Activated naive CD4-positive, alpha-beta T cell treated with anti-CD3 and anti-CD28 coated beads, Interleukin-2, amount 50 U/mL, for 72 hours (primary cell): Measurements from ENCODE around the gene PLAAT2. TPM values are rescaled to one million over a fixed set of nuclear protein-coding genes. Genes with fewer than 3 reads are reported as not detected.
A peak's percentile ranks its signal among the peaks of the same experiment; 100 is the strongest.
"Not testable (repeated sequence)": the region's sequence is repeated elsewhere in the genome, so short reads cannot be mapped to it uniquely, and the experiment has no call there.

Source experiments
- ATAC-seq, 2 donors: fragments of 150-1000 bp; cut with Tn5 transposase; 2 replicates each; pipeline ENCODE4 v1.10.0; 2021; ENCODE audit warnings: mild to moderate bottlenecking in 2 of 2, moderate library complexity in 2 of 2
- DNase-seq, 2 donors: peaks; one replicate each; pipeline ENCODE4 v3.0.0; 2021 to 2022; ENCODE audit warnings: low spot score in 2 of 2
- H3K27ac Mint-ChIP-seq, 2 donors: one replicate each; pipeline ENCODE4 v1.8.0; 2022; ENCODE audit warnings: mild to moderate bottlenecking in 2 of 2, mixed read lengths in 2 of 2
- H3K36me3 Mint-ChIP-seq, 2 donors: one replicate each; pipeline ENCODE4 v1.8.0; 2022; ENCODE audit warnings: mixed read lengths in 2 of 2
- H3K9me3 Mint-ChIP-seq, 2 donors: one replicate each; pipeline ENCODE4 v1.8.0; 2022; ENCODE audit warnings: mixed read lengths in 2 of 2
- total RNA-seq, 2 donors: library from RNA; stranded (reverse); gene quantifications; one replicate each; pipeline ENCODE4 v1.2.3, GENCODE V29; 2022

The PLAAT2 gene
- not detected for total RNA-seq

DNA sequence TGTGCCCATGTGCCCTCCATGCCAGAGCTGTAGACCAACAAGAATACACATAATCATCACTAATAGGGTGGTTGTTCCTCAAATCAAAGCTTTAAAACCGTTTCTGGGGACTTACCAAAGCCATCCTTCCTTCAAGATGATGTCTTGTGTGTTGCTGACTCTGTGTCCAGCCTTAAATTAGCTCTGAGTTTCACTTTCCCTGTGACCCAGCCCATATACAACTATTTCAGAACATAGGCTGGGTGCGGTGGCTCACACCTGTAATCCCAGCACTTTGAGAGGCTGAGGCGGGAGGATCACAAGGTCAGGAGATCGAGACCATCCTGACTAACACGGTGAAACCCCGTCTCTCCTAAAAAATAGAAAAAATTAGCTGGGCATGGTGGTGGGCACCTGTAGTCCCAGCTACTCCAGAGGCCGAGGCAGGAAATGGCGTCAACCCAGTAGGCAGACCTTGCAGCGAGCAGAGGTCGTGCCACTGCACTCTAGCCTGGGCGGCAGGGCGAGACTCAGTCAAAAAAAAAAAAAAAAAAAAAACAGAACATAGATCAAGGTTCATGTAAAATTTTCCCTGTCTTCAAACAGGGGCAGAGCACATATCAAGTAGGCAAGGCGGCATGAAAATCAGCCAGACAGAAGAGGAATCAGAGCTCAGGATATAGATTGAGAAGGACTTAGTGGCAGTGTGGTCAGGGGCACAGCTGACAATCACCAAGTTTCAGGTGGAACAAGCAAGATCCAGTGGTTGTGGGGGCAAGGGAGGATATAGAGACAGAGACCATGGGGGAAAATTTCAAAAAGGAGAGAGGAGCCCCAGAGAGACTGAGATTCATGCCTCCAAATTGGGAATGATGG, at the start of gene PLAAT2:
PLAAT2 (minus strand) TSS at position 179 of the 855 bp plus-strand sequence; CDS start at position 124, 55 bp downstream.
- no peaks in the 10 kb centered on the region for H3K9me3 Mint-ChIP-seq
- DNase-seq (no peak), ATAC-seq (no peak)
- H3K27ac Mint-ChIP-seq = peak within 1 kb of the TSS in 1 of 2 donors; percentile 44
- no peaks in the 10 kb centered on the region for H3K36me3 Mint-ChIP-seq

DNA sequence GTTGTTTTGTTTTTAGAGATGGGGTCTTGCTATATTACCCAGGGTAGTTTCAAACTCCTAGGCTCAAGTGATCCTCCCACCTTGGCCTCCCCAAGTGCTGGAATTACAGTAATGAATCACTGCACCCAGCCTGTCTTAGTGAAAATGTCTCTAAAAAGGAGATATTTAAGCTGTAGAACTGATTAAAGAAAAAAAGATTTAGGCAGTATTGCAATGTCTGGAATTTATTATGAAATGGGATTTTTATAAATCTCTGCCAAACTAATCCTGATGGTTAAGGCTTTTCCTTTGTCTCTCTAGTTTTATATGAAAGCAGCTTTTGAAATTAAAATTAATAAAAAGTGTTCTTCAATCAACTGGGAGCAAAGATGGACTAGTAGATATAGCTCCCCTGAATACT, 49.0 kb upstream of the PLAAT2 start:
- H3K9me3 Mint-ChIP-seq = no peaks in the 10 kb centered on the region
- H3K36me3 Mint-ChIP-seq = no peaks in the 10 kb centered on the region
- H3K27ac Mint-ChIP-seq = no peak overlapping the region
- DNase-seq (no peak), ATAC-seq (no peak)

DNA sequence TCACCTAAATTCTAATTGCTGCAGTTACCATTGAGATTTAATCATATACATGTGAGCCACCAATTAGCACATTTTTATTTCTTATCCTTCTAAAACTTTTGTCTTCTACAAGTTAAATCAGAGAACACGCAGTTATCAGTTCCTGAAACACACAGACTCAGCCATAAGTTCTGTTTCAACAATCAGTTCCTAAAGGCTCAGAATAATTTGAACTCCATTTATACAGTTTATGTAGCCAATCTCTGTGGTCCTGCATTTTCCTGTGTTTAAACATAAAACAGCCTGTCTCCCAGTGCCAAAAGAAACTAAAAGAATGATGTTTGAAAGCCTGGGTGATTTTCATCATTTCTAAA, 48.2 kb upstream of the PLAAT2 start:
- ATAC-seq (no peak), DNase-seq (no peak)
- H3K27ac Mint-ChIP-seq = no peak overlapping the region
- no peaks in the 10 kb centered on the region for H3K36me3 Mint-ChIP-seq
- no peaks in the 10 kb centered on the region for H3K9me3 Mint-ChIP-seq

DNA sequence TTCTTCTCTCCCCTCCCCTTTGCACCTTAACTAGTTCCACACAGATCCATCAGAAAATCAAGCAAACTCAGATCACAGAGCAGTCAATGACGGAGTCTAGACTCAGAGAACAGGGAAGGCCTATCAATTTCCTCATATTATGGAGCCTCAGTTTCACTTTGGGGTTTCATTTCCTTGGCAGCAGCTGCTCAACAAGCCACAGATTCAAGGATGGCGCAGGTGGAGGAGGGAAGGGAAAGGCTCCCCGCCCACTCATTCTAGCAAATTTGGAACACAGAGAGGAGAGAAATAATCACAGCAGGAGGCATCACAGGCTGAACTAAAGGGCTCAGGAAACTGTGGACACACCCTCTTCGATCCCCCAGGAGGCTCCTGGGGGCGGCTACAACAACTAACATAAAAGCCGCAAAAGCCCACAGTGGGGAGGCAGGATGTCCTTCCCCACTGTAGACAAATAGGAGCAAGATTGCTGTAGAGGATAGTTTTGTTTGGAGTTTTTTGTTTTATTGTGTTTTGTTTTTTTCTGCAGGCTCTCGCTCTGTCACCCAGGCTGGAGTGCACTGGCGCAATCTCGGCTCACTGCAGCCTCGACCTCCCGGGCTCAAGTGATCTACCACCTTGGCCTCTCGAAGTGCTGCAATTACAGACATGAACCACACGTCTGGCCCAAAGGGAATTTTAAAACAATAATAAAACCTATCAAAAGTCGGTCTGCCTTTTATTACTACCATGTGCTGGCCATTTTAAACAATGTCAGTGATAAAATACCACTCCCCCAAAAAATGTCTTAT, 47.6 kb upstream of the PLAAT2 start:
- ATAC-seq = no peak
- no peaks in the 10 kb centered on the region for H3K9me3 Mint-ChIP-seq
- no peak overlapping the region for H3K27ac Mint-ChIP-seq
- no peak for DNase-seq
- H3K36me3 Mint-ChIP-seq = no peaks in the 10 kb centered on the region

DNA sequence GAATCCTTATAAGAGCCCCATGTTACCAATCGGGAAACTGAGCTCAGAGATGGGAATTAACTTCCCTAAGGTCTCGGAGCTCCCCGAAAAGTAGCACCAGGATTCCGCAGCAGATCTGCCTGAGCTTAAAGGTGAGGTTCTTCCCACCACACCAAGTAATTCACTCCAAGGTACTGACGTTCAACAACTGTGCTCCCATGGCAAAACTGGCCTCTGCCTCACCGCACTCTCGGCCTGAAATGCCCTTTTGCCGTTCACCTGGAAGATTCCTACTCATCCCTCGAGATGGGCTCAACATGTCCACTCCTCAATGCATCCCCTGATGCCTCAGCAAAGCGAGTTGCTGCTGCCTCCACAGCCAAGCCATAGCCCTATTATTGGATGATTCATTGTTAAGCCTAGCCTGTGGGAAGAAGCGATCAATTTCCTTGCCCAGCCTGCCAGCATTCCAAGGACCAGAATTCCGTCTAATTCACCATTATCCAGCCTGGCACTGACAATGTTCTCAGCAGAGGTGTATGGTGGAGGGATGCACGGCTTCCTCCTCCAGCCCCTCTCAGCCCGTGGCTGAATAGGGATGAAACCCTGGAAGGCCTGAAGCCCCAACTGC, 46.9 kb upstream of the PLAAT2 start:
- no peaks in the 10 kb centered on the region for H3K36me3 Mint-ChIP-seq
- H3K27ac Mint-ChIP-seq = no peak overlapping the region
- no peaks in the 10 kb centered on the region for H3K9me3 Mint-ChIP-seq
- DNase-seq (no peak), ATAC-seq (no peak)

DNA sequence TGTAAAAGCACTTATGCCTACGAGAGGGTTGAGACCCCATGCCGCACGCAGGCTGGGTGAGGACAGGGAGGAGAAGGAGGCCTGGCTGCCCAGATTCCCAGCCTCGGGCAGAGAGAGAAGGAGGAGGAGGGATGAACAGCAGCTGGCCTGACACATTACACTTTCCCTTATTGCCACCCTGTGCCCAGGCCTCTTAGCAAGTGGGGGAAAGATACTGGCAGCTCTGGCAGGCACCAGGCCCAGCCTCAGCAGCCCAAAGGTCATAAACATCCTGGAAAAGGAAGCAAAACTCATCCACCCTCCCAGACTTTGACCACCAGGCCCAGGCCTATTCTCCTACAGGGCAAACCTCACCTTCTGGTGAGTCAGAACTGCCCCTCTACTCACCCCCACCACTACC, 46.4 kb upstream of the PLAAT2 start:
- DNase-seq (no peak), ATAC-seq (no peak)
- Mint-ChIP-seq H3K27ac (no peak overlapping the region), H3K36me3 (no peaks in the 10 kb centered on the region), H3K9me3 (no peaks in the 10 kb centered on the region)

DNA sequence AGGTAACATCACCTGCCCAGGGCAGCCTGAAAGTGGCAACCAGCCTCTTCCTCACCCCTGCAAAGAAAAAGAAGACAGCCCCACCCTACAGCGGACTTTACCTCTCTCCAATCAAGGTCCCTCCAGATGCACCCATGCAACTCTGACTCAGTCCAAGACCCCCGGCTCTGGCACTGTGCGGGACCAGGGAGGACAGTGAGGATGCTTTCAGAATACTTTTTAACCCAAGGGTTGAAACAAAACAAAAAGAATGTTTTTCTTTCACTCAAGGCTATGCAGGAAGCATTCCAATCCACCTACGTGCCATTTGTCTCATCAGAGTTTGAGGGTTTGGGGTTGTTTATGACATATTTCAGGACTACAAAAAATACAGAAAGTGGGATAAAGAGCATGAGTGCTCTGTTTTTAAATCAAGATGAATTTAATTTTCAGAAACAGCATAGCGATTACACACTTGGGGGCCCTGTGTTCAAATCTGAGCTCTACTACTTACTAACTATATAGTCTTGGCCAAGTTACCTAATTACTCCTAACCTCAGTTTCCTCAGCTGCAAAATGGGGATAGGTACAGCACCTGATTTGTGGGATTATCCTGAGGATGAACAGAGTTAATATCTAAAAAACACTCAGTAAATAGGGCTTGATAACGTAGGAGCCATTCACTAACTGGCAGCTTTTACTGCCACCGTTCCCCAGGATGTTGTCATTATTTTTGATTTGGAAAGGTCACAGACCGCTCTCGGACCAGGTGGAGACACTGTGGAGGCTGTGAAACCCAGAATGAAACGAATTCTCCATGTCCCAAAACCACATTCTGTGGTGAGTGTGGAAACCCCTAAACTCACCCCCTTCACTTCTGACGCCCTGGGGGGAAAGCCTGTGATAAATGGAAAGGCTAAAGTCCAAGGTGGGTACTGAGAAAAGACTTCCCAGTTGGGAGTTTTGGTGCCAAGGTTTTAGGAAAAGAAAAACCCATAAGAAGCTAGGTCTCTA, 45.5 kb upstream of the PLAAT2 start:
- no peaks in the 10 kb centered on the region for H3K36me3 Mint-ChIP-seq
- ATAC-seq (peak in 1 of 2 donors; percentile 30), DNase-seq (no peak)
- H3K9me3 Mint-ChIP-seq = no peaks in the 10 kb centered on the region
- no peak overlapping the region for H3K27ac Mint-ChIP-seq

DNA sequence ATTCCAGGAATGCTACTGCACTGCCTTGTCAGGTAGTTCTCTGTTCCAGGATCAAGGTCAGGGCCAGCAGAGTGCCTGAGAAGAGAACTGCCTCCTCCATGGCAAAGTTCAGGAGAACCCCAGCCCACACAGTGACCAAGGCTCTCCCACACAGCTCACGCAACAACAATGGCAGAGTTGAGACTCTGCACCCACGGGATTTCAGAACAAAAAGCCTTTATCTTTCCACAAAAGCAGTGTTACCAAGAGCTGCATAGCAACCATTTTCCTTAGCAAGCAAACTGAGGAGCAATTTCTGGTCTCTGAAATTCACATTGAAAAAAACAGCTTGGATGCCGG, 40.0 kb upstream of the PLAAT2 start:
- DNase-seq = no peak
- no peak overlapping the region for H3K27ac Mint-ChIP-seq
- no peaks in the 10 kb centered on the region for H3K9me3 Mint-ChIP-seq
- no peak for ATAC-seq
- H3K36me3 Mint-ChIP-seq = no peaks in the 10 kb centered on the region

DNA sequence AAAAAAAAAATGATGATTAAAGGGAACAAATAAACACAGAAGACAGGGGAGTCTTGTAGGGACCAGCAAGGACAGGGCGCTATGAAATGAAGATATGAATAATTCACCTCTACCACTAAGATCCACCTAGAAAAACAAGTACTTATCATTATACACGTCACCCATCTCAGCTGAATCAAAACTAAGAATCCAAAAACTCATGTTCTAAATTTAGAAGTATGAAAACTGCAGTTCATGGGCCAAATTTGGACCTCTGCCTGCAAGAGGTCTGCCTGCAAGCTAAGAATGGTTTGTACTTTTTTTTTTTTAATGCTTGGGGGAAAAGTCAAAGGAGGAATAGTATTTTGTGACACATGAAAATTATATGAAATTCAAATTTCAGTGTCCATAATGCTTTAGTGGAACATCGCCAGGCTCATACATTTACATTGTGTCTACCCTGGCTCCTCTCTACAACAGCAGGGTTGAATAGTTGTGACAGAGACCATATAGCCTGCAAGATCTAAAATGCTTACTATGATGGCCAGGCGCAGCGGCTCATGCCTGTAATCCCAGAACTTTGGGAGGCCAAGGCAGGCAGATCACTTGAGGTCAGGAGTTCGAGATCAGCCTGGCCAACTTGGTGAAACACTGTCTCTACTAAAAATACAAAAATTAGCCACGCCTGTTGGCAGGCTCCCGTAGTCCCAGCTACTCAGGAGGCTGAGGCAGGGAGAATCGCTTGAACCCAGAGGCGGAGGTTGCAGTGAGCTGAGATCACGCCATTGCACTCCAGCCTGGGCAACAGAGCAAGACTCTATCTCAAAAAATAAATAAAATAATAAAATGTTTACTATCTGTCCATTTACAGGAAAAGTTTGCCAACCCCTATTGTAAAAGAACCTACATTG, 39.4 kb upstream of the PLAAT2 start:
- not testable (repeated sequence) for H3K27ac Mint-ChIP-seq, H3K9me3 Mint-ChIP-seq, H3K36me3 Mint-ChIP-seq, DNase-seq, ATAC-seq

DNA sequence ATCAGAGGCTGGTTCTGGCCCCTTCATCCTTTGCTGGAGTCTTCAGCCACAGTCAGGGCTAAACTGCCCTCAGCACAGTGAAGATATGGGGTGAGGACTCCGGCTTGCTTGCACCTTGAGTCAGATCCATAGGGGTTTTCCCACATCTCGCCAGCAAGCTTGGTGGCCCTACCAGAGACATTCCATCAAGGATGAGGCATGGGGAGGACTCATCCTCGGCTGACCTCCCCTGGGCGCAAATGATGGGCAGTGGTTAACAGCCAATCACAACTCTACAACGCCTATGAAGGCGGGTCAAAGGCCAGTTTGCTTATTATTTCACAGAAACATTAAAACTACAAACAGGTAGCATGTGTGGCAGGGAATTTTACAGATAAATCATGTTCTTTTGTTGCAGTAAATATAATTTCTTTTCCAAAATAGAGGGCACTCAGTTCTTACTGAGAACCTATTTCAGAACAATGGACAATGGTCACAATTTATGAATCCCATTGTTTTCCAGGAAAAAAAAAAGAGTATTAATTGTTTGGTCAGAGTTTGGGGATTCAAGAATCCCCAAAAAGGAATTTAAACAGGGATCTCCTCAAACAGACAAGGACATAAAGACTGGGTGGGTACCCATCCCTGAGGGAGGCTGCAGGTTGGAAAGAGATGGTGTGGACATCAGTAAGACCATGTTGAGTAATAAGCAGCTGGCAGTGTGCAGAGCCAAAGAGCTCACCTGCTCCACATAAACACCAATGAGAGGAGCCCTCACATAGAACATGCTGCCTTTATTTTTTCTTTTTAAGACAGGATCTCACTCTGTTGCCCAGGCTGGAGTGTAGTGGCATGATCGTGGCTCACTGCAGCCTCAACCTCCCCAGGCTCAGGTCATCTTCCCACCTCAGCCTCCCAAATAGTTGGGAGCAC, 36.3 kb upstream of the PLAAT2 start:
- no peak for DNase-seq
- Mint-ChIP-seq H3K9me3 (no peaks in the 10 kb centered on the region), H3K36me3 (no peaks in the 10 kb centered on the region), H3K27ac (no peak overlapping the region)
- peak in 1 of 2 donors; percentile 26 for ATAC-seq

DNA sequence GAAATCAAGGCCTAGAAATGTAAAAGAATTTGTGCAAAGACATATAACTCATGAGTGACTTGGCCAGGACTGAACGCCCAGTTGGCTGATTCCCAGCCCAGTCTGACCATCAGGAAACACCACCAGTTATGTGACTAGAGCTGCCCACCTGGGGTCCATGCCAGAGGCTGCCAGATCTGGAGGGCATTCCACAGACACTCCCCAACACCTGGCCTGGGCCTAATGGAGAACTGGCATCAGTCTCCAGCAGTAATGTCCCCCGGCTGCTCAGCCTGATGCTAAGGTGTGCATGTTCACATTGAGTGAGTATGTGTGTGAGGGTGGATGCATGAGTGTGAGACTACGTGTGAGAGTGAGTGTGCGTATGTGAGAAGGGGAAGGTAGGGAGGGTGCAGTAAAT, 35.4 kb upstream of the PLAAT2 start:
- Mint-ChIP-seq H3K9me3 (no peaks in the 10 kb centered on the region), H3K27ac (no peak overlapping the region), H3K36me3 (no peaks in the 10 kb centered on the region)
- ATAC-seq = no peak
- DNase-seq = no peak

DNA sequence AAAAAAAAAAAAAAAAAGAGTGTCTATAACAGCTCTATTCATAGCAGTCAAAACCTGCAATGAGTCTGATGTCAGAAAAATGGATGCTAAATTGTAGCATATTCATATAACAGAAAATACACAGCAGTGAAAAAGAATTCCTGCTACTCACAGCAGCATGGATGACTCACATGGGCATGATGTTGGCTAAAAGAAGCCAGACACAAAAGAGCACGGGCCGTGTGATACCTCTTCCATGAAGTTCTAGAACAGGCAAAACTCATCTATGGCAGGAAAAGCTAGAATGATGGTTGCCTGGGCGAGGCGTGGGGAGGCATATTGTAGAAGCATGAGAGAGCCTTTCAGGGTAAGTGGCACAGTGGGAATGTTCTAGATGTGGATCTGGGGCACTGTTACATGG, 32.1 kb upstream of the PLAAT2 start:
- ATAC-seq = no peak
- Mint-ChIP-seq H3K9me3 (no peaks in the 10 kb centered on the region), H3K27ac (no peak overlapping the region), H3K36me3 (no peaks in the 10 kb centered on the region)
- DNase-seq = no peak

DNA sequence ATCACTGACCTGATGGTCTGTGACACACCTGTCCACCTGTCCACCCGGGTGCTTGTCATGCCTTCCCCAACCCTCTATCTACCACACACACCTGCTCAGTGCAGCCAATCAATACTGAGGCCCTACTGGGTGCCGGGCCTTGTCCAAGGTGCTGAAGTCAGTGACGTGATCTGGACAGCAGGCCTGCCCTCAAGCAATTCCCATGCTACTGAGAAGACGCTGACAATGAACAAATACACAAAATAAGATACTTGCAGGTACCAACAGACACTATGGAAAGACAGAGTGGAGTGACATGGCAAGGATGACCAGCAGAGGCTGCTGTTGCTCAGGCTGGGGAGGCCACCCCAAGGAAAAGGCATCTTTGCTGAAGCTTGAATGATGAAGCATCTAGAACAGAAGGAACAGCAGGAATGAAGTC, 29.8 kb upstream of the PLAAT2 start:
- DNase-seq (no peak), ATAC-seq (no peak)
- H3K9me3 Mint-ChIP-seq = no peaks in the 10 kb centered on the region
- no peaks in the 10 kb centered on the region for H3K36me3 Mint-ChIP-seq
- H3K27ac Mint-ChIP-seq = no peak overlapping the region

DNA sequence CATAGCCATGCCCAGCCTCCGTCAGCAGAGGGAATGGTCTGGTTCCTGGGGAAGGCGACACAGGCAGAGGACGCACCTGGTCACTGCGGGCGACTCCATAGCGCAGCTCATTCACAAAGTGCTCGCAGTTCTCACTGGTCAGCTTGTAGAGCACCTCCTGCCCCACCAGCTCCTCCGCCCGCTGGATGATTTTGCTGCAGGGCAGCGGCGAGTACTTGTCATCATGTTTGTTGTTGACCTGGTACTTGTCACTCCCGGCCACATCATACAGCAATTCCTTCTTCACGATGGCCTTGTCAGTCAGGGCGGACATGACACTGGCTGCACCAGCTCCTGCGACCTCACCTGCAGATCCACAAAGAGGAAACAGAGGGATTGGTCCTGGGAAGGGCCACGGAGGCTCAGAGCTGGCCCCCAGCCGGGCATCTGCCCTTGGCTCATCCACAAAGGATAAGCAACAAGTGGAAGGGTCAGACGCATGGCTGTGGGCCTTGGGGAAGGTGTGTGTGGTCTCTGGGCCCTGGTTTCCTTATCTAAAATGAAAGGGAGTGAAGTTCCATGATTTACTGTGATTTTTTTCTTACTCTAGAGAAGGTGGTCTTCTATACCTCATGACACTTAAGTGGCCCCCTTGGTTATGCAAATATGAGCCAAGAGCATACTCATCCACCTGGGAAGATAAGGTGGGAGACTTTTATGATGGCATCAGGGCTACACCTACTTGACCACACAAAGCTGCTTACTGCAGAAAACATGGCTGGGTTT, 27.0 kb upstream of the PLAAT2 start:
- H3K36me3 Mint-ChIP-seq = no peaks in the 10 kb centered on the region
- H3K9me3 Mint-ChIP-seq = no peaks in the 10 kb centered on the region

More for the DNA sequence above, 27.0 kb upstream of the PLAAT2 start:
- ATAC-seq (no peak), DNase-seq (no peak)
- no peak overlapping the region for H3K27ac Mint-ChIP-seq
